ENCODE results near the gene AGGF1. TPM values are rescaled to one million over a fixed set of nuclear protein-coding genes. Genes with fewer than 3 reads are reported as not detected.
"Not testable (repeated sequence)": the region's sequence is repeated elsewhere in the genome, so short reads cannot be mapped to it uniquely, and the experiment has no call there.

Gene AGGF1
- total and polyA plus RNA-seq, 7 donors, result 8.4 to 21.8 (median 16.3) TPM

GRCh38 chr5:77074745-77075144 lies 44.5 kb downstream of the AGGF1 start:
- Histone ChIP-seq H3K27me3 (no peaks in the 10 kb centered on the region), H3K9me3 (no peaks in the 10 kb centered on the region), H3K36me3 (no peaks in the 10 kb centered on the region), H3K4me1 (peaks cover 0 to 11% (median 10%) of the 10 kb centered on the region in 4 donors), H3K4me3 (no peak overlapping the region), H3K27ac (no peak overlapping the region)
- 94 to 97% methylated on average over 4 of the region's 4 CpGs for WGBS, 2 donors
- no peak for TF ChIP-seq EP300 (IDR thresholded peaks at IDR 0.05)
- no peak for TF ChIP-seq POLR2AphosphoS5 (IDR thresholded peaks at IDR 0.05)
- TF ChIP-seq, protein P1, sequence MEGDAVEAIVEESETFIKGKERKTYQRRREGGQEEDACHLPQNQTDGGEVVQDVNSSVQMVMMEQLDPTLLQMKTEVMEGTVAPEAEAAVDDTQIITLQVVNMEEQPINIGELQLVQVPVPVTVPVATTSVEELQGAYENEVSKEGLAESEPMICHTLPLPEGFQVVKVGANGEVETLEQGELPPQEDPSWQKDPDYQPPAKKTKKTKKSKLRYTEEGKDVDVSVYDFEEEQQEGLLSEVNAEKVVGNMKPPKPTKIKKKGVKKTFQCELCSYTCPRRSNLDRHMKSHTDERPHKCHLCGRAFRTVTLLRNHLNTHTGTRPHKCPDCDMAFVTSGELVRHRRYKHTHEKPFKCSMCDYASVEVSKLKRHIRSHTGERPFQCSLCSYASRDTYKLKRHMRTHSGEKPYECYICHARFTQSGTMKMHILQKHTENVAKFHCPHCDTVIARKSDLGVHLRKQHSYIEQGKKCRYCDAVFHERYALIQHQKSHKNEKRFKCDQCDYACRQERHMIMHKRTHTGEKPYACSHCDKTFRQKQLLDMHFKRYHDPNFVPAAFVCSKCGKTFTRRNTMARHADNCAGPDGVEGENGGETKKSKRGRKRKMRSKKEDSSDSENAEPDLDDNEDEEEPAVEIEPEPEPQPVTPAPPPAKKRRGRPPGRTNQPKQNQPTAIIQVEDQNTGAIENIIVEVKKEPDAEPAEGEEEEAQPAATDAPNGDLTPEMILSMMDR (IDR thresholded peaks at IDR 0.05), result no peak
- TF ChIP-seq POLR2A (IDR thresholded peaks at IDR 0.05), result no peak
- intact Hi-C loops (cut with DNase I), result loop anchor here (5.0 kb wide), 1 partner anchor 418 kb away; the partner anchor contains the start of gene WDR41
- DNase-seq, result no peak

DNA sequence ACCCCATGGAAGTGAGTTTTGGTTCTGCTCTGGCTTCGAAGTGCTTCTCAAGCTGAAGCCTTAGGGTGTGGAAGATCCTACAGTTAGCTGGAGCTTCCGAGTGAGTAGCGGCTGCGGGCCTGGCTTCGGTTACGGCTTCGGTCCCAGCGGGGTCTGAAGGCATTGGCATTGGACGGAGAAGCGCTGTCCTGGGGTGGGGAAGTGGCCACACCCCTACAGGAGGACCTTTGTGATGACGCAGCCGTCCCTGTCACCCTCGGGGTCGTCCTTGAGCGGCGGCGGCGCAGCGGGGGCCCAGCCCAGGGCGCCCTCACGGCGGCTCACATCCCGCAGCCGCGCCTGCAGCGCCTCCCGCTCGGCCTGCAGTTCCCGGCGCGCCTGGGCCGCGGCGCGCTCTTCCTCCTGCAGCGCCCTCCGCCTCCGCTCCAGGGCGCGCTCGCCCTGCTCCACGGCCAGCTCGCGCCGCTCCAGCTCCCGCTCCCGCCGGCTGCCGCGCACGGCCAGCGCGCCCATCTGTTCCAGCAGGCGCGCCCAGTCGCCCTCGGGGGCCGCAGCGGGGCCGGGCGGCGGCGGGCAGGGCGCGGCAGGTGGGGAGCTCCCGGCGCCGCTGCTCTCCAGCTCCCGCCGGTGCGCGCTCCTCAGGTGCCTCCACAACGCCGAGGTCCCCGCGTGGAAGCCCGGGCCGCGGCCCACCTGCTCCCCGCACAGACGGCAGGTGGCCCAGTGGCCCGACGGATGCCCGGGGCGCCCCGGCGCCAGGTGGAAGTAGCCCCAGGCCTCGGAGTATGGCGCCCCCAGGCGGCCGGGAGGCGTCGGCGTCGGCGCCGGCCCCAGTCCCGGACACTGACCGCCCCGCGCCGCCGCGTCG lies 47.0 kb downstream of the AGGF1 start:
- Histone ChIP-seq H3K36me3 (no peaks in the 10 kb centered on the region), H3K27ac (peak overlapping the region; percentile 74 to 81 (median 78)), H3K9me3 (no peaks in the 10 kb centered on the region), H3K4me1 (peaks cover 0 to 11% (median 10%) of the 10 kb centered on the region in 4 donors), H3K27me3 (no peaks in the 10 kb centered on the region), H3K4me3 (peak overlapping the region; percentile 25 to 73 (median 60))
- no peak for TF ChIP-seq EP300 (IDR thresholded peaks at IDR 0.05)
- TF ChIP-seq, protein P1 (IDR thresholded peaks at IDR 0.05), result peak in 2 of 4 experiments; percentile 11 to 84
- WGBS, 2 donors, result 18 to 58% methylated on average over 105 of the region's 105 CpGs
- intact Hi-C loops (cut with DNase I), result loop anchor here (1.0 to 5.0 kb wide), 2 partner anchors 47 to 415 kb away; partner anchors contain the start of genes AGGF1 and WDR41
- DNase-seq, result peak; percentile 83

DNA sequence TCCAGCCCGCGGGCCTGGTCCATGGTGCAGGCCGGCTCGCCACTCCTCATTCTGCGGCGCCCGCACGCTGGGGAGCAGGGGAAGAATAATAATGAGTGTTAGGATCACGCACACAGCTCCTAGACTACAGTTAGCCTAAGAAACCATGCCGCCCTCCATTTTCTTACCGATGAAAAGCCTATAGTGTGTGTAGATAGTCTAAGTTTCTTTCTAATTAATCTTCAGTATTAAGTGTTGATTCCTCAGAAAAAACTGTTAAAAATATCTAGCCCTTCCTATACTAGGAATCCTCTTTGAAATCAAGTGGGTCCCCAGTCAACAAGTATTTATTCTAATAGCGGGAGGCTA lies 47.6 kb downstream of the AGGF1 start:
- H3K27me3 ChIP-seq, result no peaks in the 10 kb centered on the region
- H3K27ac ChIP-seq, result peak overlapping the region; percentile 72 to 81 (median 76)
- H3K36me3 ChIP-seq, result no peaks in the 10 kb centered on the region
- intact Hi-C loops (cut with DNase I), result loop anchor here (1.0 to 5.0 kb wide), 2 partner anchors 48 to 414 kb away; partner anchors contain the start of genes AGGF1 and WDR41
- no peak for TF ChIP-seq POLR2AphosphoS5 (IDR thresholded peaks at IDR 0.05)
- no peak for TF ChIP-seq POLR2A (IDR thresholded peaks at IDR 0.05)
- TF ChIP-seq, protein P1 (IDR thresholded peaks at IDR 0.05), result peak in 2 of 4 experiments; percentile 5 to 8
- TF ChIP-seq EP300 (IDR thresholded peaks at IDR 0.05), result no peak
- no peak for DNase-seq
- peaks cover 0 to 11% (median 10%) of the 10 kb centered on the region in 4 donors for H3K4me1 ChIP-seq
- H3K4me3 ChIP-seq, result peak overlapping the region in 3 of 4 donors; percentile 60 to 73 (median 60)
- 45 to 85% methylated on average over 12 of the region's 12 CpGs for WGBS, 2 donors
- H3K9me3 ChIP-seq, result no peaks in the 10 kb centered on the region

DNA sequence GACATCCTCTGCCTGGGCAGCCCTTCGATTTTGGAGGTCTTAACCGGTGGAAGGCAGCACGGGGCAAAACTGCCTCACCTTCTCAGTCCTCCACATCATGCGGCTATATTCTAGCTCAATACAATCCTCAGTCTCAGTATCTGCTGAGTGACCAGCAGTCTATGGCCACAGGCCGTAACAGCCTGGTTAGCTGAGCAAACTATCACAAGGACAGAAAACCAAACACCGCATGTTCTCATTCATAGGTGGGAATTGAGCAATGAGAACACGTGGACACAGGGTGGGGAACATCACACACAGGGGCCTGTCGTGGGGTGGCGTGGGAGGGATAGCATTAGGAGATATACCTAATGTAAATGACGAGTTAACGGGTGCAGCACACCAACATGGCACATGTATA lies 50.3 kb downstream of the AGGF1 start:
- H3K27me3 ChIP-seq; H3K27ac ChIP-seq; DNase-seq; H3K36me3 ChIP-seq; H3K9me3 ChIP-seq; intact Hi-C loops (cut with DNase I); H3K4me3 ChIP-seq: not testable (repeated sequence)
- H3K4me1 ChIP-seq, result peaks cover 0 to 12% (median 10%) of the 10 kb centered on the region in 4 donors
- 94% methylated on average over 11 of the region's 11 CpGs for WGBS, 2 donors

DNA sequence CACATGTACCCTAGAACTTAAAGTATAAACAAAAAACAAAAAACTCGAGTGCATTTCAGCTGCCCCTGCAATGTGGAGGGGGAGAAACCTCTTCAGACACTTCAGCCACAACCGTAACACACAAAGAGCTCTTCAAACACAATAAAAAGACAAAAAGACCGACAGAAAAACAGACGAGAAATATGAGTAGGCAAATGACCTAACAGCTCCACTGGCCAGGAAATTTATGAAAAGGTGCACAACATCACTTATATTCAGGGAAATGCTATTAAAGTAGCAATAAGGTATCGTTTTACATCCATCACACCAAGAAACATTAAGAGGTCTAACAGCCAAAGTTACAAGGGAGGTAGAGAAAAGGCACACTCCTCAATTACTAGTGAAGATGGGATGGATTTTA lies 50.7 kb downstream of the AGGF1 start:
- peaks cover 0 to 16% (median 11%) of the 10 kb centered on the region in 4 donors for H3K4me1 ChIP-seq
- no peaks in the 10 kb centered on the region for H3K9me3 ChIP-seq
- intact Hi-C loops (cut with DNase I), result no loop called here
- no peaks in the 10 kb centered on the region for H3K36me3 ChIP-seq
- no peaks in the 10 kb centered on the region for H3K27me3 ChIP-seq
- no peak overlapping the region for H3K27ac ChIP-seq
- no peak for DNase-seq
- TF ChIP-seq, protein P1 (IDR thresholded peaks at IDR 0.05), result no peak
- TF ChIP-seq EP300 (IDR thresholded peaks at IDR 0.05) (no peak), POLR2A (IDR thresholded peaks at IDR 0.05) (no peak), POLR2AphosphoS5 (IDR thresholded peaks at IDR 0.05) (no peak)
- WGBS, 2 donors, result 77 to 84% methylated on average over 5 of the region's 5 CpGs
- no peak overlapping the region for H3K4me3 ChIP-seq
